Psoas muscle (tissue), 8 donors: ENCODE data around the gene PRUNE2. TPM values are rescaled to one million over a fixed set of nuclear protein-coding genes. Genes with fewer than 3 reads are reported as not detected.

ENCODE experiments used
- ATAC-seq, 4 donors: fragments of 200-7000 bp; cut with Tn5 transposase; one replicate each; pipeline ENCODE4 v1.9.1; 2020; ENCODE audit warnings: moderate library complexity in 3 of 4, mild to moderate bottlenecking in 2 of 4
- DNase-seq, 2 donors: peaks; one replicate each; pipeline ENCODE4 v3.0.0-alpha.2; 2020
- H3K27ac ChIP-seq: fragments of 200-600 bp; one replicate; pipeline ENCODE4 v1.8.0; 2022
- H3K27me3 ChIP-seq, 3 donors: fragments of 200-600 bp in 1 of 3; one replicate each; pipeline versions ENCODE4 v1.6.1 to v1.8.0; 2013 to 2022; ENCODE audit warnings: low read length in 2 of 3, mild to moderate bottlenecking in 2 of 3, moderate library complexity in 1 of 3; ENCODE audit not compliant: insufficient read depth in 3 of 3
- H3K36me3 ChIP-seq, 2 donors: fragments of 200-600 bp in 1 of 2; one replicate each; pipeline versions ENCODE4 v1.6.1 to v1.8.0; 2013 to 2022; ENCODE audit warnings: low read depth in 1 of 2, mild to moderate bottlenecking in 1 of 2, moderate library complexity in 1 of 2; ENCODE audit not compliant: insufficient read depth in 1 of 2
- H3K4me1 ChIP-seq: fragments of 200-600 bp; one replicate; pipeline ENCODE4 v1.8.0; 2022
- H3K4me3 ChIP-seq: fragments of 200-600 bp; one replicate; pipeline ENCODE4 v1.8.0; 2022; ENCODE audit warnings: mild to moderate bottlenecking
- H3K9me3 ChIP-seq: fragments of 200-600 bp; one replicate; pipeline ENCODE4 v1.8.0; 2022
- WGBS, 3 donors: extraction: QIAGEN DNeasy Blood & Tissue Kit; methylation state at CpG; one replicate each; pipeline versions ENCODE4 v1.1.6 to v1.1.7; 2013; 5-methylcytosine and 5-hydroxymethylcytosine counted together
- intact Hi-C, 2 donors: fragments of 100-400 bp; cut with DNase I; formaldehyde crosslinking; loops; one replicate each; pipeline versions ENCODE4 v1.11.0 to v1.14.2; 2022
- polyA plus RNA-seq, 3 donors: library from polyadenylated mRNA; stranded (reverse); fragments of 200-250 nt; gene quantifications; one replicate each; pipeline ENCODE4 v1.2.3, GENCODE V29; 2013
- total RNA-seq, 4 donors: library from RNA; stranded (reverse); fragmentation: NEBNext Ultra II Directional in 2 of 4; extraction: Animal tissue kit (Norgen Biotek cat#: 25700) in 2 of 4; gene quantifications; one replicate each; pipeline versions ENCODE4 v1.2.1 to v1.2.4, GENCODE V29; 2021 to 2023
- TF ChIP-seq, protein P1 (sequence below): fragments of 200-600 bp; IDR thresholded peaks from one replicate; pipeline ENCODE4 v1.8.0; 2022; ENCODE audit warnings: antibody characterized with exemption
- donor health status: healthy with polysubstance abuse.
- donor health status: DM: no; HTN: no; CAD: no; lungs with moderate emphysema.
- donor health status: Bipolar disorder and iron deficiency.
- donor health status: healthy.
- donor health status: DM: yes; HTN: yes; CAD: no.
- donor health status: DM: no; HTN: no; CAD: no.
- donor health status: DM: no; HTN: no; CAD: no.
- donor health status: DM: yes; HTN: yes; CAD: no.

PRUNE2 gene
- total and polyA plus RNA-seq, 7 donors: 1.2 to 79.9 (median 3.6) TPM

DNA sequence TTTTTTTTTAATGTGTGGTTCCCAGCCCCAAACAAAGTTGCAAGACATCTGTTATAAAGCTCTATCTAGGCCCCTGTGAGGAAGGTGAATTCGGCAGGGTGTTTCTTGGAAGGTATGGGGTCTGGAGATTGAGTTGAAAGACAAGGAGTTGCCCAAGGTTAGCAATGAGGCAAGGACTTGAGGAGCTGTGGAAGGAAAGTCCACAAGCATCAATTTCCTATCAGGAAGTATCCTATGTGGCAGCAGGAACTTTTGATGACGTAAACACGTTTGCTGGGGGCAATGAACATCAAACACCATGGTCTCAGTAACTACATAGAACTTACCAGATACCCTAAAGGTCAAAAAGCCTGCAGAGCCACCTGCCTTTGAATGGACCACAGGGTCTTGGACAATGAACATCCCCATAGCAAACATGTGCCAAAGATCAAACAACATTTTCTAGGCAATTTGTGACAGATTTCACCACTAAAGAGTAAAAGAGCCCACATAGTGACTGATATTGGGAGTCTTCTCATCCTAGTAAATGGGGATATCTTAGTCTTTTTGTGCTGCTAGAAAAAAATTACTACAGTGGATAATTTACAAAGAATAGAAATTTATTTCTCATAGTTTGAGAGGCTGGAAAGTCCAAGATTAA, 301.9 kb downstream of the PRUNE2 start:
- Histone ChIP-seq H3K4me1 (no peaks in the 10 kb centered on the region), H3K27me3 (no peaks in the 10 kb centered on the region), H3K4me3 (no peak overlapping the region), H3K27ac (no peak overlapping the region), H3K36me3 (no peaks in the 10 kb centered on the region), H3K9me3 (no peaks in the 10 kb centered on the region)
- intact Hi-C loops: no loop called here
- whole genome bisulfite sequencing, 3 donors: 70 to 74% (median 72%) methylated on average over 3 of the region's 3 CpGs
- ATAC-seq: no peak
- DNase-seq: no peak
- TF ChIP-seq, protein P1, sequence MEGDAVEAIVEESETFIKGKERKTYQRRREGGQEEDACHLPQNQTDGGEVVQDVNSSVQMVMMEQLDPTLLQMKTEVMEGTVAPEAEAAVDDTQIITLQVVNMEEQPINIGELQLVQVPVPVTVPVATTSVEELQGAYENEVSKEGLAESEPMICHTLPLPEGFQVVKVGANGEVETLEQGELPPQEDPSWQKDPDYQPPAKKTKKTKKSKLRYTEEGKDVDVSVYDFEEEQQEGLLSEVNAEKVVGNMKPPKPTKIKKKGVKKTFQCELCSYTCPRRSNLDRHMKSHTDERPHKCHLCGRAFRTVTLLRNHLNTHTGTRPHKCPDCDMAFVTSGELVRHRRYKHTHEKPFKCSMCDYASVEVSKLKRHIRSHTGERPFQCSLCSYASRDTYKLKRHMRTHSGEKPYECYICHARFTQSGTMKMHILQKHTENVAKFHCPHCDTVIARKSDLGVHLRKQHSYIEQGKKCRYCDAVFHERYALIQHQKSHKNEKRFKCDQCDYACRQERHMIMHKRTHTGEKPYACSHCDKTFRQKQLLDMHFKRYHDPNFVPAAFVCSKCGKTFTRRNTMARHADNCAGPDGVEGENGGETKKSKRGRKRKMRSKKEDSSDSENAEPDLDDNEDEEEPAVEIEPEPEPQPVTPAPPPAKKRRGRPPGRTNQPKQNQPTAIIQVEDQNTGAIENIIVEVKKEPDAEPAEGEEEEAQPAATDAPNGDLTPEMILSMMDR: no peak

DNA sequence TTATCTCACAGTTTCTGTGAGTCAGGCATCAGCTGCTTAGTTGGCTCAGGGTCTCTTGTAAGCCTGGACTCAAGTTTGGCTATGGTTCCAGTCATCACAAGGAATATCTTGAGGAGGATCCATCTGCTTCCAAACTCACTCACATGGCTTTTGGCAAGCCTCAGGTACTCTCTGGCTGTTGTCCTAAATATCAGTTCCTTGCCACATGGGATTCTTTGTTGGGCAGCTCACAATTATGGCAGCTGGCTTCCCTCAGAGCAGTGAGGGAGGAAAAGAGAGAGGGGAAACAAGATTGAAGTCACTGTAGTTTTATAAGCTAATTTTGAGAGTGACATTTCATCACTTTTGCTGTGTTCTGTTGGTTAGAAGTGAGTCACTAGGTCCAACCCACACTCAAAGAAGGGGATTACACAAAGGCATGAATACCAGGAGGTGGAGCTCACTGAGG, 302.4 kb downstream of the PRUNE2 start:
- DNase-seq: no peak
- TF ChIP-seq, protein P1: no peak
- no peak overlapping the region for H3K27ac ChIP-seq
- H3K27me3 ChIP-seq: no peaks in the 10 kb centered on the region
- no peak overlapping the region for H3K4me3 ChIP-seq
- intact Hi-C loops: no loop called here
- no peaks in the 10 kb centered on the region for H3K4me1 ChIP-seq
- no peaks in the 10 kb centered on the region for H3K9me3 ChIP-seq
- no peaks in the 10 kb centered on the region for H3K36me3 ChIP-seq
- ATAC-seq: no peak

DNA sequence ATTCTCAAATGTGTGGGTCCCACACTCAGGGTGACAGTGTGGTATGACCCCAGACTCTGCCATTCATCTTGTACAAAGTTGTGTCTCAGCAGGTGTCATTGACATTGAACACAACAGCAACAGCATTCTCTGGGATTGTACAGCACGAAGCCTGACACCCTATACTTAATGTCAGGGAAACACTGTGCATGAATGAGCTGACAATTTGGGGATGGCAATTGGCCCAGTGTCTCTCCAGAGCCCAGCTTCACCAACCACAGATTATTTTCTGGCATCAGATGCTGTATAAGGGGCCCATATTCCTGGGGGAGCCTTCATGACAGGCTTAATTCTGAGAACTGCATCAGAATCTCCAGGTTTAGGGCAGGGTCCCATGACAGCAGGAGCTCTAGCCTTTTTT, 303.7 kb downstream of the PRUNE2 start:
- no peak for ATAC-seq
- no peaks in the 10 kb centered on the region for H3K27me3 ChIP-seq
- H3K36me3 ChIP-seq: no peaks in the 10 kb centered on the region
- H3K27ac ChIP-seq: no peak overlapping the region
- WGBS, 3 donors: 63 to 73% (median 67%) methylated on average over 1 of the region's 1 CpG
- intact Hi-C loops: no loop called here
- H3K9me3 ChIP-seq: no peaks in the 10 kb centered on the region
- DNase-seq: no peak
- TF ChIP-seq, protein P1: no peak
- H3K4me3 ChIP-seq: no peak overlapping the region
- H3K4me1 ChIP-seq: no peaks in the 10 kb centered on the region

DNA sequence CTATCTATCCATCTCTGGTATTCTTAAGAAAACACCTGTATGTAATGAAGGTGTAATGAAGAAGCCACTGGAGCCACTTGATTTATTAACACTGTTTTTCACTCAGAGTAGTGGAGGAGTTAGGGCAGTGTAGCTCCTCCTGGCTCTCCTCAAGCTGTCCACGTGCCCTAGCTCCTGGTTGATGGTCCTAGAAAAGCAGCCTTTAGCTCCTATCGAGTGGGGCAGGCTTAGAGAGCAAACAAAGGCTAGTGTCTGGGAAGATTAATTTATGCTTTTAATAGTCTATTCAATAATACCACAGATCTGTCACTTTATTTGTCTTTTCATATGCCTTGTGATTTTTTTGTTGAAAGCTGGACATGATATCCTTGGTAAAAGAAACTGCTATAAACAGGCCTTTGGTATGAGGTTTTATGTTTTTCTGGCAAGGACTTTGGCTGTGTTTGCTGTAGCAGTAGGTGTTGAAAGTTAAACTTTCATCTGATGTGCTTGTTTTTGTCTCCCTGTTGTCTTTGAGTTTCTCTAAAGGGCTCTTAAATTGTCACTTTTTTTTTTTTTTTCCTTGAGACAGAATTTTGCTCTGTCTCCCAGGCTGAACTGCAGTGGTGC, 305.8 kb downstream of the PRUNE2 start:
- WGBS, 3 donors: 62 to 66% (median 64%) methylated on average over 2 of the region's 2 CpGs

More for the DNA sequence above, 305.8 kb downstream of the PRUNE2 start:
- Histone ChIP-seq H3K4me1 (no peaks in the 10 kb centered on the region), H3K27ac (no peak overlapping the region), H3K36me3 (no peaks in the 10 kb centered on the region), H3K4me3 (no peak overlapping the region), H3K27me3 (no peaks in the 10 kb centered on the region), H3K9me3 (no peaks in the 10 kb centered on the region)
- TF ChIP-seq, protein P1: no peak
- DNase-seq: no peak
- no peak for ATAC-seq
- intact Hi-C loops: no loop called here
